ENCODE data around the gene CD48.

The CD48 gene

DNA sequence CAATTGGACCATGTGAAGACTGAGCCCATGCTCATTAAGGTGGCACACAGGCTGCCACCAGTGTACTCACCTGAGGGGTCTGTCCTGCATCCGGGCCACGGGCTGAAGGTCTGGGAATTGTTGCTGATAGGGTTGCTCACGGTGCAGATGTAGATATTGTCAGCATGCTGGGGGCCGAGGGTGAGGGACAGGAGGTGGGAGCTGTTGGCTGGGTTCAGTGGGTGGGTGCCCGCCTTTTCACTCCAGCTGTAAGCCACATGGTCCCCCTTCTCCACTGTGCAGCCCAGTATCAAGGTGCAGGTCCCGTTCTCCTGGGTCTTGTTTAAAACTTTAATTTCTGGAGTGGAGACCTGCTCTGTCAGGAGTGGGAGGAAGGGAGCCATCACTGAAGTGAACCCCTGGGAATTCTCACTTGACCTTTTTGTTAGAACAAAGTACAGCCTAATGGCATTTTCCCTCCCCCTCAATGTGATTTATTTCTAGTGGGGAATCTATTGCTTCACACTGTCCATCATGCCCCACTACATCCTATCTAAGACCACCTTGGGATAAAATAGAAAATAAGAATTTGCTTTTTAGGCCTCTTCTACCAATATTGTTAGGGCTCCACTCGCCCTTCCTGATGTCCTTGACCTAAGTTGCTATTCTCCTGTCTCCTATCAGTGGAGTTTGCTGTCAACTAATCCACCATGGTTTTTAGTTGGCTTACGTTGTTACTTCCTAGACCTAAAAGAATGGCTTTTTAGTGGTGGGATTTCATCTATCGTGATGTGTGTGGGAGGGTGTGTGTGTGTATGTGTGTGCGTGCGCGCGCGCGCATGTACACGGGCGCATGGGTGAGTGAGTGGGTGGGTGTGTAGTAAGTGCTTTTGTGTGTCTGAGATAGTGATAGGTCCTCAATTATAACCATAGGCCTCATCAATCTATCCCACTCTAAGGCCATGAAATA lies 76.8 kb downstream of the CD48 start:
- no peak for DNase-seq (ENCODE audit: low read depth, low spot score)

DNA sequence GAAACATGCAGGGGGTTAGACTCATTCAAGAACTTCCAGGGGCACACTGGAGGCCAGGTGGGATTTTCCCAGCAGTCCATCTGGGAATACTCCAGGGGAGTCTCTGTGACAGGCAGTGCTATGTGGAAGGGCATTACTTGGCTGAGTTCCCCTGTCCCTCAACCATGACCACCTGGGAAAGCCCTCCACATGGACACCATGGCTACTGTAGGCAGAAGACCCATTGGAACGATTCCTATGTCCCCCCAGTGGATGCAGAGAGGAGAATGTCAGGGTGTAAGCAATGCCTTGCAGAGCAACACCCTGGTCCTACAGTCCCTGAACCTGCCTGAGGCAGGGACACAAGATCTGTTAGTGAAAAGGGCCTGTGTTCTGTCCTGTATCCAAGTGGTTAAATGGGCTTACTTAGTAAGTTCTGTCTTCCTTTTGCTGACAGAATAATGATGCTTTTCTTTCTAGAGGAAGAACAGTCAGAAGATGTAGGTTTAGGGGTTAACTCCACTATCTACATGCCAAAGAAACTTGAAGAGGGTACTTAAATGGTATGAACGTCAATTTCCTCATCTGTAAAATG lies 78.2 kb downstream of the CD48 start:
- DNase-seq (ENCODE audit: low read depth, low spot score), result no peak

DNA sequence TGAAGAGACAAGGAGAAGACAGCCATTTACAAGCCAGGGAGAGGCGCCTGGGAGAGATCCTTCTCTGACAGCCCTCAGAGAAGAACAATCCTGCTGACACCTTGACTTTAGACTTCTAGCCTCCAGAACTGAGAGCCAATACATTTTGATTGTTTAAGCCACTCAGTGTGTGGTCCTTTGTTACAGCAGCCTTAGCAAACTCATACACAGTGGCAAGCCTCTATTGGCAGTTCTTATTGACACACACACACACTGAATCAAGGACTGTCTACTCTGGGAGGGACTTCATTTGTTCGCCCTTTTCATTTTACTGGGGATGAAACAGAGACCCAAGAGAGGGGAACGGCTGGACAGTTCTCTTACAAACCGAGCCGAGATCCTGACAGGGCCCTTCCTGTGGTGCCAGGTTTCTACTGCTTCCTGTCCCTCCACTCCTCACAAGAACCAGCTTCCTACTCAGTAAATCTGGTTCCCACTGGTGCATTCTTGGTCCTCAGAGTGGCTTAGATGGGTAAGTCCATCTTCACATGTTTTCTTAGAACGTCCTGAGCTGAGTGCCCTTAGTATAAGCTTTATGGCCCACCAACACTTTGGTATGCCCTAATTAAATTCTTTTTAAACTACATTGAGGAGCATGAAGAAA lies 79.5 kb downstream of the CD48 start:
- DNase-seq (ENCODE audit: low read depth, low spot score), result no peak

DNA sequence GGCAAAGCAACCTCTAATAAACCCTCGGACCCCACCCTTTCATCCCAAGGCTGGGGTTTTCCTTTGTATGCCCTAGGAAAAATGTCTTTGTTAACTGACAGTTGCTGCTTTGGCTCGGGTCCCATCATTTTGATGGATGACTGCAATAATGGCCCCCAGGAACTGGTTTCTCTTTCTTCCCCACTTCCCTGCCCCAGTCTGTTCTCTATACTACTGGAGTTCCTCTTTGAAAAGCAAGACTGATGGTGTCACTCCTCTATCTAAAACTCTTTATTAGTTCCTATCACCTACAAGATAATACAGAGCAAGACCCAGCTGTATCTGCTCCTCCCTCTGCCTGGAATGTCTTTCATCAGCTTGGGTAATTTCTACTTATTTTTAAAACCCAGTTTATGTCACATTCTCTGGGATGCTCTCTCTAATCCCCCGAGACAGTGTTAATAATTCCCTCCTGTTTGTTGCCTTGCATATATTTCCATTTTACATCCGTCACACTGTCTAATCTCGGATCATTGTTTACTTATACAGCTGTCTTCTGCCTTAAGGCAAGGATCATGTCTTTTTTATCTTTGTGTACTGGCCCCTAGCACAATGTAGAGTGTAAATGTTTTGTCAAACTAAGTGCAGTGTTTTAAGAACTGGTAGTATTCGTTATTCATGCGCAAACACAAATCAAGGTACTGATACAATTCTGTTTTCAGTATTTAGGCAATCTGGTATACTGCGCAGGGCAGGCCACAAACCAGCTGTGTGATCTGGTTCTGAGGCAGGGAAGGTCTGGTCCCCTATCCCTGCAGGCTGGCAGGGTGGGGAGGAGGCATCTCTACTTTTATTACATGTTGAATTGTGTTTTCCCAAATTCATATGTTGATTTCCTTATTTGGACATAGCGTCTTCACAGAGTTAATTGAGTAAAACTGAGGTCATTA lies 80.8 kb downstream of the CD48 start:
- no peak for DNase-seq (ENCODE audit: low read depth, low spot score)

DNA sequence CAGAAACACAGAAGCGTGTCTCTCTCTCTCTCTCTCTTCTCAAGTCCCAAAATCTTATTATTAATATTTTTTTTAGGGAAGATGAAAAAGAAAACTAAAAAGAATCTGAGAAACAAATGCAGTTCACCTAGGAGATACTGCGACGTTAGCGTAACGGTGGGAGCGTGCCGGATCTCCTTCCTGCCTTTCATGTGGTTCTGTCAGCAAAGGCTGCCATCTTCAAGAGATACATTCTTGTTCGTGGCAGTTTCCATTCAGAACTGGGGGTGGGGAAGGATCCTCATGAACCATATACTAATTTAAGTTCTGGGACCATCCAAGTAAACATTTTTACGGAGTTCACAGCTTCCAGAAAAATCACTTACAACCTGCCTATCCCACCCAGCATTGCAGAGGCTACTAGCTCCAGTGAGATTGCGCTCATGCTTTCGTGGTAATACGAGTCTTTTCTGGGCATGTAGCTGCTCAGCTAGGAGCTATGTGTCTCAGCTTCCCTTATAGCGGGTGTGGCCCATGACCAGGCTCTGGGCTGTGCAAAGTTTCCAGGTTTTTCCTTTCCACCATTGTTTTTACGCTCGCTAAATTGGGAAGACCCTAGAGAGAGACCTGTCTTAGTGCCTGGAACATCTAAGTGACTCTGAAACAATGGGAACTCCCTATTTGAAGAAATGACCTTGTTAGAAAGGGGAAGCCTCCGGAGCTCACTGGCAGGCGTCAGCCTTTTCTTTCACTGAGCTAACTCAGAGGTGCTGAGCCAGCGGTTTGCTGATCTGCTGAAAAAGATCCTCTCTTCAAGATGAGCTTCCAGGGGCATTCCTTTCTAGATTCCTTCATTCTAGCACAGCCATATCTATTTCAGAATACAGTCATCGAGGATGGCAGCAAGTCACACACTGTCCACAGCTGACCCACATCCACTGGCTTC lies 82.1 kb downstream of the CD48 start:
- no peak for DNase-seq (ENCODE audit: low read depth, low spot score)

DNA sequence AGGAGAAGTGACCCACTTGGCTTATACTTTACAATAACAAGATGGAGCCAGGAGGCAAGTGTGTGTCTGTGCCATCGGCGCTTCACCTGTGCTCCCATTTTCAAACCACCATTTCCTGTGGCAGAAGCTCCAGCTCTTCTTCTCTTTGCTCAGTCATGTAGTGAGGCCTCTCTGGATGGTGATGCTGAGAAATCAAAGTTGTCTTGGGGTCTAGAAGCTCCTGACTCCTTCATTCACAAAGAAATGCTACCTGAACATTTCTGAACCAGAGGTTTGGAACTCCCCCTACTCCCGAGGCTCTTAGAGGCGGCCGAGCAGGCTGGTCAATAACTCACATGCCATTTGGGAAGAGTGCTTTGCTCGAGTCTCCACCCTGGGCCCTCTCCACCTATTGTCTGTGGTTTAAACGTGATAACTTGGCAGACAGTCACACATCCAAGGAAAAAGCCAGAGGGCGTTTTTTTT lies 82.8 kb downstream of the CD48 start:
- no peak for DNase-seq (ENCODE audit: low read depth, low spot score)
